Measurements from ENCODE around the gene PTPRU.
"Not testable (repeated sequence)": the region's sequence is repeated elsewhere in the genome, so short reads cannot be mapped to it uniquely, and the experiment has no call there.

Gene PTPRU

DNA sequence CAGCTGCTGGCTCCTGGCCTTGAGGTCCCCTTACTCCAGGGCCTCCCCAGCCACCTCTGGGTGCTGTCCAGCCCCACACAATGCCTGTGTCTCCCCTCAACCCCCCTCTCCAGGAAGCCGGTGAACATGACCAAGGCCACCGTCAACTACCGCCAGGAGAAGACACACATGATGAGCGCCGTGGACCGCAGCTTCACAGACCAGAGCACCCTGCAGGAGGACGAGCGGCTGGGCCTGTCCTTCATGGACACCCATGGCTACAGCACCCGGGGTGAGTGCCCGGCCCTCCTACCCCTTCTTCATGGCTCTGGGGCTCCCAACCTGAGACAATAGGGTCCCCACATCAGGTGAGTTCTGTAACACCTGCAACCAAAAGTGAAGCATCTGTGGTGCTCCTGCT is 55.4 kb downstream of the PTPRU start:
- TF ChIP-seq, protein P1, sequence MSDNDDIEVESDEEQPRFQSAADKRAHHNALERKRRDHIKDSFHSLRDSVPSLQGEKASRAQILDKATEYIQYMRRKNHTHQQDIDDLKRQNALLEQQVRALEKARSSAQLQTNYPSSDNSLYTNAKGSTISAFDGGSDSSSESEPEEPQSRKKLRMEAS (IDR thresholded peaks at IDR 0.05; ENCODE audit: low read depth, low read length): no peak
- TF ChIP-seq POLR2A (IDR thresholded peaks at IDR 0.05; ENCODE audit: extremely low read depth, insufficient read length): no peak
- TF ChIP-seq MYC (IDR thresholded peaks at IDR 0.05; ENCODE audit: low read depth, low read length): no peak
- TF ChIP-seq, protein P2, sequence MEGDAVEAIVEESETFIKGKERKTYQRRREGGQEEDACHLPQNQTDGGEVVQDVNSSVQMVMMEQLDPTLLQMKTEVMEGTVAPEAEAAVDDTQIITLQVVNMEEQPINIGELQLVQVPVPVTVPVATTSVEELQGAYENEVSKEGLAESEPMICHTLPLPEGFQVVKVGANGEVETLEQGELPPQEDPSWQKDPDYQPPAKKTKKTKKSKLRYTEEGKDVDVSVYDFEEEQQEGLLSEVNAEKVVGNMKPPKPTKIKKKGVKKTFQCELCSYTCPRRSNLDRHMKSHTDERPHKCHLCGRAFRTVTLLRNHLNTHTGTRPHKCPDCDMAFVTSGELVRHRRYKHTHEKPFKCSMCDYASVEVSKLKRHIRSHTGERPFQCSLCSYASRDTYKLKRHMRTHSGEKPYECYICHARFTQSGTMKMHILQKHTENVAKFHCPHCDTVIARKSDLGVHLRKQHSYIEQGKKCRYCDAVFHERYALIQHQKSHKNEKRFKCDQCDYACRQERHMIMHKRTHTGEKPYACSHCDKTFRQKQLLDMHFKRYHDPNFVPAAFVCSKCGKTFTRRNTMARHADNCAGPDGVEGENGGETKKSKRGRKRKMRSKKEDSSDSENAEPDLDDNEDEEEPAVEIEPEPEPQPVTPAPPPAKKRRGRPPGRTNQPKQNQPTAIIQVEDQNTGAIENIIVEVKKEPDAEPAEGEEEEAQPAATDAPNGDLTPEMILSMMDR (IDR thresholded peaks at IDR 0.05; ENCODE audit: low read depth, low read length): no peak
- DNase-seq (ENCODE audit: low read depth): no peak

DNA sequence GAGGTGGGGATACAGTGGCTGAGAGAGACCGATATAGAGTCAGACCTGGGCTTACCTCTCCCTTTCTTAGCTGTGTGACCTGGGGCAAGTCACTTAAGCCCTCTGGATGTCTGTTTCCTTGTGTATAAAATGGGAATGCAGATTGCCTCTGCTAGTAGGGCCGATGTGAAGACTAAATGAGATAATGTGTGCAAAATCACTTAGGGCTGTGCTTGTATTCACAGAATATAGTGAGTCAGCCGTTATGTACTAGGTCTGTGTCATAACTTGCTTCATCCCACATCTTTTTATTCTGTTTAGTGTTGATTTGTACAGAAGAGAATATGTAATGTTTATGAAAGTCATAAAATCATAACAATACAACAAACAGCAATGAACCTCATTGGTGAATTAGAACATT is 56.0 kb downstream of the PTPRU start:
- no peak for TF ChIP-seq POLR2A (IDR thresholded peaks at IDR 0.05; ENCODE audit: extremely low read depth, insufficient read length)
- TF ChIP-seq MYC (IDR thresholded peaks at IDR 0.05; ENCODE audit: low read depth, low read length): no peak
- TF ChIP-seq, protein P2 (IDR thresholded peaks at IDR 0.05; ENCODE audit: low read depth, low read length): no peak
- TF ChIP-seq, protein P1 (IDR thresholded peaks at IDR 0.05; ENCODE audit: low read depth, low read length): no peak
- no peak for DNase-seq (ENCODE audit: low read depth)

More for the DNA sequence above, 55.4 kb downstream of the PTPRU start:
- H3K4me3 ChIP-seq (ENCODE audit: low read depth, low read length): no peak overlapping the region

DNA sequence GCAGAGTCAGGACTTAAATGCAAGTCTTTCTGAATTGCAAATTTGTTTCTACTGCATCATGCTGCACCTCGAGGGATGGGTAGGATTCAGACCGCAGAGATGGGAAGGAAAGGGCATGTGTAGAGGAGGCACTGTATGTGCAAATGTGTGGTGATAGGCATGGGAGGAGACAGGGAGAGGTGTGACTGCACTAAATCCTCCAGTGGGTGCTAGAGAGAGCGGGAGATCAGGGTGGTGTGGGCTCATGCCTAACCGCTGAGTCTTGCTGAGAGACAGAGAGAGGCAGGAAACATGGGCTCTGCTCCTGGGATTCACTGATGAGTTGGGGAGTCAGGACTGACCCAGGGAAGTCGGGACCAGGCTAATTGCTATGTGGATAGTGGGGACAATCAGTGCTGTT is 61.1 kb downstream of the PTPRU start:
- TF ChIP-seq, protein P2 (IDR thresholded peaks at IDR 0.05; ENCODE audit: low read depth, low read length): no peak
- no peak for TF ChIP-seq POLR2A (IDR thresholded peaks at IDR 0.05; ENCODE audit: extremely low read depth, insufficient read length)
- H3K4me3 ChIP-seq (ENCODE audit: low read depth, low read length): no peak overlapping the region
- DNase-seq (ENCODE audit: low read depth): no peak

More for the DNA sequence above, 56.0 kb downstream of the PTPRU start:
- H3K4me3 ChIP-seq (ENCODE audit: low read depth, low read length): no peak overlapping the region

DNA sequence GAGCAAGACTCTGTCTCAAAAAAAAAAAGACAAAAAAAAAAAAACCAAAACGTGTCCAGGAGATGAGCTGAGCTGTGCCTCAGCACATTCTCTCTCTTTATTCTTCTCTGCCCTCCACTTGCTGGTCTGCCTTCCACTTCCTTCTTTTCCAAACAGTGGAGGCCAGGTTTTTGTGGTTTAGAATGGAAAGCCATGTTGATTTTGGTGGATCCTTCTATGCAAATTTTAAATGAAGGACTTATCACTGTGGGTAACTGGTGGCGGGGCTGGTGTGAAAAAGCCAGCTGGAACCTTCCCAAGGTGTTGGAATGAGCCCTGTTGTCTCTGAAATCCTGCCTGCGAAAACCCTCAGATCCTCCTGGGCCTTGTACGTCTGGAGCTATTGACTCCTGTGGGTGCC is 61.9 kb downstream of the PTPRU start:
- H3K4me3 ChIP-seq (ENCODE audit: low read depth, low read length): no peak overlapping the region
- no peak for DNase-seq (ENCODE audit: low read depth)
- TF ChIP-seq, protein P1 (IDR thresholded peaks at IDR 0.05; ENCODE audit: low read depth, low read length): no peak
- TF ChIP-seq MYC (IDR thresholded peaks at IDR 0.05; ENCODE audit: low read depth, low read length): no peak
- no peak for TF ChIP-seq POLR2A (IDR thresholded peaks at IDR 0.05; ENCODE audit: extremely low read depth, insufficient read length)
- TF ChIP-seq, protein P2 (IDR thresholded peaks at IDR 0.05; ENCODE audit: low read depth, low read length): no peak

DNA sequence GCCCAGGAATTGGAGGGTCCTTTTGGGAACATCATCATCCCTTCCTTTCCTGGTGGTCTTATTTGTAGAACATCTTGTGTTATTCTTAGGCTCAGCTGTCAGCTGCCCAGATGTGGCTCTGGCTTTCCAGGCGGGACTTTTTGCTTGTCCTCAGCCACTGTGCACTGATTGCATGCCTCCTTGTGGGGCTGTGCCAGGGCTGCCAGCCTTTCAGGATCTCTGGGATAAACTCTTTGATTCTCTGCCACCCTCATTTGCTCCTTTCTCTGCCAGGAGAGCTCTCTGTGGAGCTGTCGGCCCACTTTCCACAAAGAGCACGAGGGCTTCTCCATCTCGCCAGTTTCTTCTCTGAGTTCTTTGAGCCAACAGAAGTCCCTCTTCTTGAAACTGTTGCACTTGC is 63.1 kb downstream of the PTPRU start:
- DNase-seq (ENCODE audit: low read depth): no peak
- no peak overlapping the region for H3K4me3 ChIP-seq (ENCODE audit: low read depth, low read length)
- TF ChIP-seq POLR2A (IDR thresholded peaks at IDR 0.05; ENCODE audit: extremely low read depth, insufficient read length): no peak
- no peak for TF ChIP-seq MYC (IDR thresholded peaks at IDR 0.05; ENCODE audit: low read depth, low read length)
- TF ChIP-seq, protein P1 (IDR thresholded peaks at IDR 0.05; ENCODE audit: low read depth, low read length): no peak
- TF ChIP-seq, protein P2 (IDR thresholded peaks at IDR 0.05; ENCODE audit: low read depth, low read length): no peak

DNA sequence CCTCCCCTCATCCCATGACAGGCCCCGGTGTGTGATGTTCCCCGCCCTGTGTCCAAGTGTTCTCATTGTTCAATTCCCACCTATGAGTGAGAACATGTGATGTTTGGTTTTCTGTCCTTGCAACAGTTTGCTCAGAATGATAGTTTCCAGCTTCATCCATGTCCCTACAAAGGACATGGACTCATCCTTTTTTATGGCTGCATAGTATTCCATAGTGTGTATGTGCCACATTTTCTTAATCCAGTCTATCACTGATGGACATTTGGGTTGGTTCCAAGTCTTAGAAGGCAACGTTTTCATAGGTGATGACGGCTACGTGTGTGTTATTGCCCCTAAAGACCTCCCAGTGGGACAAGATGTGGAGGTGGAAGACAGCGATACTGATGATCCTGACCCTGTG is 65.4 kb downstream of the PTPRU start:
- DNase-seq (ENCODE audit: low read depth); H3K4me3 ChIP-seq (ENCODE audit: low read depth, low read length): not testable (repeated sequence)
